Vagina (tissue), 2 donors: ENCODE data around the gene SH2D3A.

Experiments used
- CTCF ChIP-seq, 3 experiments: fragments of 450-650 bp in 2 of 3; fragments of 200-600 bp in 1 of 3; sonication (generic) in 1 of 3; IDR thresholded peaks; one replicate each; pipeline ENCODE4 v1.5.1; 2017 to 2019; ENCODE audit warnings: antibody characterized with exemption in 3 of 3, mild to moderate bottlenecking in 2 of 3, moderate library complexity in 2 of 3
- POLR2A ChIP-seq, 2 donors: fragments of 450-650 bp; IDR thresholded peaks; one replicate each; pipeline ENCODE4 v1.6.1; 2017; ENCODE audit warnings: antibody characterized with exemption in 2 of 2, mild to moderate bottlenecking in 2 of 2, moderate library complexity in 2 of 2
- POLR2AphosphoS5 ChIP-seq, 2 donors: sonication (generic); formaldehyde crosslinking; IDR thresholded peaks; one replicate each; pipeline ENCODE4 v1.9.0; 2017; ENCODE audit warnings: antibody characterized with exemption in 2 of 2, mild to moderate bottlenecking in 2 of 2, low read depth in 1 of 2; ENCODE audit not compliant: insufficient read depth in 1 of 2

GRCh38 chr19:6765738-6766356 lies 1.4 kb downstream of the SH2D3A start:
- TF ChIP-seq CTCF (IDR thresholded peaks at IDR 0.05) (no peak), POLR2A (IDR thresholded peaks at IDR 0.05) (no peak), POLR2AphosphoS5 (IDR thresholded peaks at IDR 0.05; ENCODE audit: insufficient read depth in 1 of 2, low read depth in 1 of 2) (peak; percentile 55 to 59)
